SK-N-SH treated with all-trans-retinoic acid at 6 μM for 48 hours (cell line): ENCODE measurements around the gene GEMIN5.

Experiments
- ARNTL ChIP-seq: fragments of 450-650 bp; formaldehyde crosslinking; IDR thresholded peaks from 2 replicates; pipeline ENCODE4 v1.5.0; 2020; ENCODE audit warnings: low read depth, mild to moderate bottlenecking, moderate library complexity, borderline replicate concordance
- CSRNP3 ChIP-seq: fragments of 250-450 bp; sonication (Bioruptor Pico); IDR thresholded peaks from 2 replicates; pipeline ENCODE4 v1.5.1; 2021; ENCODE audit warnings: mild to moderate bottlenecking, moderate library complexity
- ISL1 ChIP-seq: fragments of 250-450 bp; sonication (Bioruptor Pico); IDR thresholded peaks from 2 replicates; pipeline ENCODE4 v2.1.2; 2022; ENCODE audit warnings: mild to moderate bottlenecking, moderate library complexity
- RARB ChIP-seq: fragments of 250-450 bp; sonication (Bioruptor Pico); IDR thresholded peaks from 2 replicates; pipeline ENCODE4 v1.8.0; 2021; ENCODE audit warnings: mild to moderate bottlenecking, moderate library complexity
- ZC3H10 ChIP-seq: fragments of 250-450 bp; sonication (Bioruptor Pico); IDR thresholded peaks from 2 replicates; pipeline ENCODE4 v1.5.1; 2021; ENCODE audit warnings: mild to moderate bottlenecking, moderate library complexity
- ZFP30 ChIP-seq: fragments of 450-650 bp; formaldehyde crosslinking; IDR thresholded peaks from 2 replicates; pipeline ENCODE4 v1.5.0; 2022; ENCODE audit warnings: mild to moderate bottlenecking, moderate library complexity
- ZNF8 ChIP-seq: fragments of 450-650 bp; formaldehyde crosslinking; IDR thresholded peaks from 2 replicates; pipeline ENCODE4 v1.5.0; 2020; ENCODE audit warnings: mild to moderate bottlenecking, moderate library complexity

GRCh38 chr5:154866841-154867240 lies 71.2 kb downstream of the GEMIN5 start:
- TF ChIP-seq ZFP30 (CRISPR knock-in tag) (no peak), ISL1 (no peak), CSRNP3 (CRISPR knock-in tag) (no peak), ARNTL (CRISPR knock-in tag) (no peak), RARB (CRISPR knock-in tag) (no peak), ZNF8 (CRISPR knock-in tag) (no peak), ZC3H10 (CRISPR knock-in tag) (no peak)
